ENCODE measurements around the gene TTYH3. TPM values are rescaled to one million over a fixed set of nuclear protein-coding genes. Genes with fewer than 3 reads are reported as not detected.

Gene TTYH3
- total RNA-seq, 1 experiment from 2014 or later: 122 TPM

DNA sequence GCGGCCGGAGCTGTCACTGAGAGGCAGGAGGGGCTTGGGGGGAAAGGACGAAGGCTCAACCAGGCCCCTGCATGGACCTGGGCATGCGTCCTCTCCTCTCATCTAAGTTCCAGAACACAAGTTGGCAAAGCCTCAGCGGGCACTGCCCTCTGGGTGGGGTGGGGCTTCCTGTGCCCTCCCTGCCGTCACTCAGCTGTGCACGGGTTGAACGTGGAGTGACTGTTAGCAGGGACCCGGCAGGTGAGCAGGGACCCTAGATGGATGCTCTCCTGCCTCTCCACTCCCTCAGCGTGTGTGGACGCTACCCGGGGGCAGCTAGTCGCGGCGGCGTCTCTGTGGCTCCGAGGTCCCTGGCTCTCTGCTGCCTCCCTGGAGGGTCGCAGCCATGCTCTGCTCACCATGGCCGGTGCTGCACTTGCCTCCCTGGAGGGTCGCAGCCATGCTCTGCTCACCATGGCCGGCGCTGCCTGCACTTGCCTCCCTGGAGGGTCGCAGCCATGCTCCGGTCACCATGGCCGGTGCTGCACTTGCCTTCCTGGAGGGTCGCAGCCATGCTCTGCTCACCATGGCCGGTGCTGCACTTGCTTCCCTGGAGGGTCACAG is 36.4 kb upstream of the TTYH3 start:
- no peak overlapping the region for H2AFZ ChIP-seq (ENCODE audit: low read length)
- H2BK5ac ChIP-seq (ENCODE audit: insufficient read length, low read length): no peak overlapping the region
- H3T11ph ChIP-seq (ENCODE audit: low read length): no peak overlapping the region
- no peak overlapping the region for H4K5ac ChIP-seq (ENCODE audit: insufficient read length, low read depth, low read length)
- no peak overlapping the region for H3K4me2 ChIP-seq (ENCODE audit: insufficient read depth, insufficient read length, low read length)
- Mint-ChIP-seq H3K9me3 (no peaks in the 10 kb centered on the region), H3K27ac (no peak overlapping the region; a peak in 1 of 7 replicates), H3K4me1 (no peaks in the 10 kb centered on the region), H3K4me3 (no peak overlapping the region), H3K36me3 (ENCODE audit: insufficient read depth in 1 of 3, low read depth in 3 of 3) (peaks cover 4 to 10% (median 5%) of the 10 kb centered on the region in 3 experiments; a peak in 5 of 7 replicates), H3K27me3 (ENCODE audit: low read depth) (no peaks in the 10 kb centered on the region)
- no peak overlapping the region for H4K91ac ChIP-seq (ENCODE audit: insufficient read length, low read depth, low read length)
- no peaks in the 10 kb centered on the region for H3K9me3 ChIP-seq (ENCODE audit: control insufficient read depth, low read depth, low read length)
- H3K56ac ChIP-seq (ENCODE audit: insufficient read length, low read depth, low read length): no peak overlapping the region
- H3K14ac ChIP-seq (ENCODE audit: insufficient read depth, low read length): no peak overlapping the region
- H3K9ac ChIP-seq (ENCODE audit: extremely low read depth, insufficient read length, low read length): no peak overlapping the region
- H3K4me1 ChIP-seq (ENCODE audit: insufficient read depth, low read length): no peaks in the 10 kb centered on the region
- WGBS (ENCODE audit: extremely low coverage, insufficient read length, low lambda C conversion rate): no CpG with 5 or more reads among the region's 27 CpGs
- H3K18ac ChIP-seq (ENCODE audit: insufficient read length, low read depth, low read length): no peak overlapping the region
- no peaks in the 10 kb centered on the region for H4K20me1 ChIP-seq (ENCODE audit: control insufficient read depth, insufficient read depth, insufficient read length)
- no peak overlapping the region for H2BK20ac ChIP-seq (ENCODE audit: low read depth, low read length, poor library complexity, severe bottlenecking)
- no peak for DNase-seq
- no peaks in the 10 kb centered on the region for H3K79me1 ChIP-seq (ENCODE audit: insufficient read depth, low read depth, low read length, poor library complexity, severe bottlenecking)
- H3K23ac ChIP-seq (ENCODE audit: insufficient read length, low read depth, low read length): no peak overlapping the region
- no peak overlapping the region for H3K4ac ChIP-seq (ENCODE audit: low read depth, low read length)
- H3K23me2 ChIP-seq (ENCODE audit: insufficient read length, low read depth, low read length, poor library complexity, severe bottlenecking): no peaks in the 10 kb centered on the region
- no peak overlapping the region for H2BK12ac ChIP-seq (ENCODE audit: insufficient read length, low read depth, low read length)
- H3K27ac ChIP-seq (ENCODE audit: insufficient read length, low read depth, low read length): no peak overlapping the region
- H2AK5ac ChIP-seq (ENCODE audit: insufficient read length, low read length): no peak overlapping the region
- no peak overlapping the region for H4K8ac ChIP-seq (replicated peaks; ENCODE audit: insufficient read length, low read depth, low read length)
- H3K27me3 ChIP-seq (ENCODE audit: insufficient read depth, low read length): no peaks in the 10 kb centered on the region
- H2BK120ac ChIP-seq (ENCODE audit: low read depth, low read length, poor library complexity, severe bottlenecking): no peak overlapping the region
- TF ChIP-seq, protein P1, sequence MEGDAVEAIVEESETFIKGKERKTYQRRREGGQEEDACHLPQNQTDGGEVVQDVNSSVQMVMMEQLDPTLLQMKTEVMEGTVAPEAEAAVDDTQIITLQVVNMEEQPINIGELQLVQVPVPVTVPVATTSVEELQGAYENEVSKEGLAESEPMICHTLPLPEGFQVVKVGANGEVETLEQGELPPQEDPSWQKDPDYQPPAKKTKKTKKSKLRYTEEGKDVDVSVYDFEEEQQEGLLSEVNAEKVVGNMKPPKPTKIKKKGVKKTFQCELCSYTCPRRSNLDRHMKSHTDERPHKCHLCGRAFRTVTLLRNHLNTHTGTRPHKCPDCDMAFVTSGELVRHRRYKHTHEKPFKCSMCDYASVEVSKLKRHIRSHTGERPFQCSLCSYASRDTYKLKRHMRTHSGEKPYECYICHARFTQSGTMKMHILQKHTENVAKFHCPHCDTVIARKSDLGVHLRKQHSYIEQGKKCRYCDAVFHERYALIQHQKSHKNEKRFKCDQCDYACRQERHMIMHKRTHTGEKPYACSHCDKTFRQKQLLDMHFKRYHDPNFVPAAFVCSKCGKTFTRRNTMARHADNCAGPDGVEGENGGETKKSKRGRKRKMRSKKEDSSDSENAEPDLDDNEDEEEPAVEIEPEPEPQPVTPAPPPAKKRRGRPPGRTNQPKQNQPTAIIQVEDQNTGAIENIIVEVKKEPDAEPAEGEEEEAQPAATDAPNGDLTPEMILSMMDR (conservative IDR thresholded peaks at IDR 0.05): no peak
- H3K79me2 ChIP-seq (ENCODE audit: insufficient read depth, low read length): no peaks in the 10 kb centered on the region
- no peak overlapping the region for H2BK15ac ChIP-seq (ENCODE audit: low read depth, low read length)
